GM12891 (cell line): ENCODE data around the gene C16orf92.

ENCODE experiments used
- DNase-seq: peaks from one replicate; pipeline ENCODE4 v3.0.0; 2011; ENCODE audit warnings: low spot score; ENCODE audit not compliant: insufficient read length
- FAIRE-seq: peaks from 2 replicates; lab custom pipeline; 2011; peaks lifted over from hg19 to GRCh38; lab: Jason Lieb, UNC
- PAX5 ChIP-seq: IDR thresholded peaks from 2 replicates; pipeline ENCODE4 v1.6.1; 2011; ENCODE audit warnings: low read length, moderate library complexity, mild to moderate bottlenecking; ENCODE audit not compliant: insufficient read depth, severe bottlenecking
- POLR2A ChIP-seq: IDR thresholded peaks from 2 replicates; pipeline ENCODE4 v1.6.1; 2011; ENCODE audit warnings: low read depth, low read length, control low read depth
- POLR2AphosphoS5 ChIP-seq: IDR thresholded peaks from 2 replicates; pipeline ENCODE4 v1.6.1; 2011; ENCODE audit warnings: low read depth, low read length, control low read depth
- POU2F2 ChIP-seq: IDR thresholded peaks from 2 replicates; pipeline ENCODE4 v1.6.1; 2011; ENCODE audit warnings: low read depth, mild to moderate bottlenecking, control low read depth, low read length, moderate library complexity
- SPI1 ChIP-seq: IDR thresholded peaks from 2 replicates; pipeline ENCODE4 v1.6.1; 2011; ENCODE audit warnings: low read depth, low read length, control low read depth
- TAF1 ChIP-seq: IDR thresholded peaks from 2 replicates; pipeline ENCODE4 v1.6.1; 2011; ENCODE audit warnings: low read depth, low read length, control low read depth

Gene C16orf92

DNA sequence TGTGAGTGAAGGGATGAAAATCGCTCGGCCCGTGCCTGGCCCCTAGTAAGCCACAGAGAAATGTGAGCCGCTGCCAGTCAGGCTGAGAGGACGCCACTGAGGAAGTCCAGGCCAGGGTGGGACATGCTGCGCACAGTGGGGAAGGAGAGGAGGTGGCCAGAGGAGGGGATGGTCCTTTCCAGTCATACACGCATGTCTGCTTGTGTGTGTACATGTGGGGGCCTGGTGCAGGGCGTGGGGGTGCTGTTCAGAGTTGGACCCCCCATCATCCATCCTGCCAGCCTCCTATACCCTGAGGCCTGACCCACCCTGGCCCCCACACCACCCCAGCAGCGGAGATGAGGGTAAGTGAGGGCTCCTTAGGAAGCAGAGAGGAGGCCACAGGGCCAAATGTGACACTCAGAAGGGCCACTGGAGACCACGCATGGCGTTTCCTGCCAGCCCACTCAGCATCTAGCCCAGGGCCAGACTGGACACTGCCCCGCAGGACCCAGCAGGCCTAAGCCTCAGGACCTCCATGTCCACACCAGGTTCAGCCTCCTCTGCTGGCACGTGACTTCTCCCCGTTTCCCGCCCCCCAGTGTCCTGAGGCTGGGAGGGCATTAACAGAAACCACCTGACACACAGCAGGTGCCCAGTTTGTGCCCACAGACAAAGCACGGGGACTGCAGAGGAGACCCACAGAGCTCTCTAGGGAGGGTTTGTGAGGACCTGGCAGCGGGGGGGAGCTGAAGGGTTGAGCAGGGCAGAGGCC, 19.2 kb upstream of the C16orf92 start:
- TF ChIP-seq PAX5 = no peak
- no peak for TF ChIP-seq SPI1
- no peak for TF ChIP-seq POLR2A
- TF ChIP-seq TAF1 = no peak
- TF ChIP-seq POLR2AphosphoS5 = no peak
- no peak for TF ChIP-seq POU2F2
- no peak for DNase-seq
- no peak for FAIRE-seq

DNA sequence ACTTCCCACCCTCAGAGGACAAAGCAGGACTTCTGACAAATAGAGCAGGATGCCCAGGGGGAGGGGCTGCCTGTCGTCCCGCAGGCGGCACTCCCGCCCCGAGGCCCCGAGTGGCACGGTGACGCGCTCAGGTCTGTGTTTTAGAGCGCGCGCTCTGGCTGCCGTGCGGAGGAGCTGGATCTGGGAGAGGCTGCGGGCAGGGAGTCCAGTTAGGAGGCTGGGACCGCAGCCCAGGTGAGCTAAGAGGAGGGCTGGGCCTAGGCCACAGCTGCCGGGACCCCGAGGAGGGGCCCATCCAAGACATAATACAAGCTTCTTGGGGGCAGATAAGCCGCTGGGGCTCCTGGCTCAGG, 18.6 kb upstream of the C16orf92 start:
- no peak for DNase-seq
- TF ChIP-seq POLR2AphosphoS5 (no peak), TAF1 (no peak), SPI1 (no peak), POU2F2 (no peak), POLR2A (no peak), PAX5 (no peak)

DNA sequence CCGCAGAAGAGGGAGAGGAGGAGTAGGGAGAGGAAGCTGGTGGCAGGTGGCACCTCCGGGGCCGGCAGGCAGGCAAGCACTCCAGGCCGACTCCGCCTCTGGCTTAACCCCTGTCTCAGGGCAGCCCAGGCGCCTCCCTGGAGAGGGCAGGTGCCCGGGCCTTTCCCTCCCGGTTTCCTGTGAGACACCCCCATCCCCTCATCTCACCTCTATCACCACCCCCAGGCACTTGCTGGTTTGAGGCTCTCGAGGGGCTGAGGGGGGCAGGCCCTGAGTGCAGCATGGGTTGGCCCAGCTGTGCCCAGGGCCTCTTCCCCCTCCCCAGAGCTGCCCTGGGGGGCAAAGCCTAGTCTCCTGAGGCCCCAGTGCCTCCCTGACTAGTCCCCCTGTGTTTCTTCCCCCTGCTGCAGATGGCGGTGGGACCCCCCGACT, 18.2 kb upstream of the C16orf92 start:
- FAIRE-seq (no peak), DNase-seq (peak; percentile 51)
- TF ChIP-seq POU2F2 (no peak), SPI1 (no peak), POLR2A (0 out of 2 replicates have a peak, but pooled peaks have one; percentile 17)

More for the DNA sequence above, 18.6 kb upstream of the C16orf92 start:
- no peak for FAIRE-seq

DNA sequence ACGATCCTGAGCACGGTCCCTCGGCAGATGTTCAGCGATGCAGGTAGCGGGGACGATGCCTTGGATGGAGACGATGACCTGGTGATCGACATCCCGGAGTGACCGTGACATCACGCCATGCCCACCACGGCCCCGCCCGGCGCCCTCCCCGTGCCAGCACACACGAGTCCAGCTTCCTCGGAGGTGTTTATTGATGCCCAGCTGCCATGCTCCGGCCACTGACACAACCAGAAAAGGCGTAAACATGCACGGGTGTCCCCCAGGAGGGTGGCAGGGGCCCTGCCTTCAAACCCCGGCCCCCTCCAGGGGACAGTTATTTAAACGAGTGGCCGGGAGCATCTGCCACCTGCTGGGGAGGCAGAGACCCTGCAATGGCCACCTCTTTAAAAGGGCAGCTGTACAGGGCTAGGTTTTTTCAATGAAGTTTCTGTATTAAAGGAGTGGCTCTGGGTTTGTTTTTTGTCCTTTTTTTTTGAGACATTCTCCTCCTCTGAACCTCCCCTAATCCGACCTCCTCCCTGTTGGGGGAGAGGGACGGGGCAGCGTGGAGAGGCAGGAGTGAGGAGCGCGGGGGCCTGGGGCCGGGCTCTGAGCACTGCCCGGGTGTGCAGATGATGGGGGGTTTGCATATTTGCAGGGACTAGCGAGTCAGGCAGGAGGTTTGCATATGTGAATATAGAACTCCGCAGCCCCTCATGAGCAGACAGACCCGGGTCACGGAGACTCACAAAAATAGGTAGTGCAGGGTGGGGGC, 17.5 kb upstream of the C16orf92 start:
- TF ChIP-seq SPI1 = no peak
- no peak for TF ChIP-seq PAX5
- TF ChIP-seq TAF1 = no peak
- TF ChIP-seq POLR2AphosphoS5 = no peak
- no peak for TF ChIP-seq POLR2A
- TF ChIP-seq POU2F2 = no peak
- peak; percentile 87 for DNase-seq
- no peak for FAIRE-seq

DNA sequence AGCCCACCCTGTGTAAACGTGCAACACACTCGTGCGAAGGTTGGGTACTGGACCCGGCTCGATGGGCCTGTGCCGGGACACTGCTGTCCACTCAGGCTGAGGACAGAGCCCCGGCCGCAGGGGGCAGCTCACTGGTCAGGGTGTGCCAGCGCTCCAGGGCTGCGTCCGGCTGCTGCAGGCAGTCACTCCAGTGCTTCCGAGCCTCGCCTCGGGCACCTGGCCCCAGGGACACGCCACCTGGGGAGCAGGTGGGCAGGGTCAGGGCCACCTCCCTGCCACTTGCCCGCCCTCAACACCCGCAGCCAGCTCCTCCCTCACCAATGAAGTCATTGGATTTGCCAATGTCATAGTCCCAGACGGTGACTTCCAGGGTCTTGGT, 16.9 kb upstream of the C16orf92 start:
- no peak for DNase-seq
- TF ChIP-seq SPI1 = no peak
- TF ChIP-seq POLR2AphosphoS5 = no peak
- TF ChIP-seq POU2F2 = no peak
- no peak for TF ChIP-seq TAF1
- no peak for TF ChIP-seq POLR2A
- no peak for TF ChIP-seq PAX5
- no peak for FAIRE-seq

DNA sequence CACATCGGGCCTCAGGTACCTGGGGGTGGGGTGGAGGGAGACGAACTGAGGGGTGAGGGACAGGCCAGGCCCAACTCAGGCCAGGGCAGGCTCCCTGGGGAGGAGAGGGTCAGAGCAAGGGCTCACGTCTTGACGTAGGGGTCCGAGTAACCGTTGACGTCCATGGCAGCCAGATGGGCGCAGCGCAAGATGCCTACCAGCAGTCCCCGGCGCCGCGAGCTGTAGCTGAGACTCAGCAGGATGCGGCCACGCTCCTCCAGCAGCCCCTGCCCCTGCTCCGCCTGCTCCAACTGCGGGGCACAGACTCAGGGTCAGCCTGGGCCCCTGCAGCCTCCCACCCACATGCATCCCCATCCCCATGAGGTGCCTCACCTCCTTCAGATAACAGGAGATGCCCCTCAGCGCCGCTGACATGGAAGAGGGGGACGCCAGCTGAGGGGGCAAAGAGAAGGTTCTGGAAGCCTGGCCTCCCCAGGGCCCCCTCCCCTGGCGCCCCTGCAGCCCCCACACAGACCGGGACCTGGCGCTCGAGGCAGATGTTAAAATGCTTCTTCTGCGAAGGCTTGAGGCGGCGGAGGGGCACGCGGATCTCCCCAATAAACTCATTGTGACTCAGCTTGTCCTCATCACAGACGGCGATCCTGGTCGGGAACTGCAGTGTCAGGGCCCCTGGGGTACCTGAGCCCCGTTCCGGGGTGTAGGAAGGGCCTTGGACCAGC, 16.2 kb upstream of the C16orf92 start:
- FAIRE-seq (no peak), DNase-seq (no peak)
- no peak for TF ChIP-seq POU2F2
- no peak for TF ChIP-seq POLR2A
- TF ChIP-seq SPI1 = no peak
- no peak for TF ChIP-seq TAF1
- 0 out of 2 replicates have a peak, but pooled peaks have one; percentile 7 for TF ChIP-seq POLR2AphosphoS5

DNA sequence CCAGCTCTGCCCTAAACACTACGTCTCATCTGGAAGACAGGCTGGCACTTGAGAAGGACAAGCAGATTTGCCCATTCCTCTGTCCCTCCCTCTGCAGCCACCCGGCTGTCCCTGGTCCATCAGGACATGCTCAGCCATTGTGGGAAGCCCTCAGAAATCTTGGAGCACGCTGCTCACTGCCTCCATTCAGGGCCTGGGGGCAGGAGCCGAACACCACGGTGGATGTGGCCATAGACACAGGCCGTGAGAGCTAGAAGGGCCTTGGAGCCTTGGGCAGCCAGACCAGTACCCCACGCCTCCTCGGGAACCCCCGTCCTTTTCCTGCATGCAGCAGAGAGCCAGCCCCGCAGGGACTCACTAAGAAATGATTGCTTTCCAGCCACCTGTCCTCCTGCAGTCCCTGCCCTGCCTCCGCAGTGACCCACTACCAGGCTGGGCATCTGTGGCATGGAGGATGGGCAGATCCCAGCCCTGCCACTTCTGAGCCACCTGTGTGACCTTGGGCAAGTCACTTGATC, 15.6 kb upstream of the C16orf92 start:
- FAIRE-seq = no peak
- no peak for TF ChIP-seq POLR2AphosphoS5
- TF ChIP-seq POU2F2 = no peak
- no peak for TF ChIP-seq POLR2A
- TF ChIP-seq PAX5 = no peak
- TF ChIP-seq TAF1 = no peak
- no peak for TF ChIP-seq SPI1
- no peak for DNase-seq

DNA sequence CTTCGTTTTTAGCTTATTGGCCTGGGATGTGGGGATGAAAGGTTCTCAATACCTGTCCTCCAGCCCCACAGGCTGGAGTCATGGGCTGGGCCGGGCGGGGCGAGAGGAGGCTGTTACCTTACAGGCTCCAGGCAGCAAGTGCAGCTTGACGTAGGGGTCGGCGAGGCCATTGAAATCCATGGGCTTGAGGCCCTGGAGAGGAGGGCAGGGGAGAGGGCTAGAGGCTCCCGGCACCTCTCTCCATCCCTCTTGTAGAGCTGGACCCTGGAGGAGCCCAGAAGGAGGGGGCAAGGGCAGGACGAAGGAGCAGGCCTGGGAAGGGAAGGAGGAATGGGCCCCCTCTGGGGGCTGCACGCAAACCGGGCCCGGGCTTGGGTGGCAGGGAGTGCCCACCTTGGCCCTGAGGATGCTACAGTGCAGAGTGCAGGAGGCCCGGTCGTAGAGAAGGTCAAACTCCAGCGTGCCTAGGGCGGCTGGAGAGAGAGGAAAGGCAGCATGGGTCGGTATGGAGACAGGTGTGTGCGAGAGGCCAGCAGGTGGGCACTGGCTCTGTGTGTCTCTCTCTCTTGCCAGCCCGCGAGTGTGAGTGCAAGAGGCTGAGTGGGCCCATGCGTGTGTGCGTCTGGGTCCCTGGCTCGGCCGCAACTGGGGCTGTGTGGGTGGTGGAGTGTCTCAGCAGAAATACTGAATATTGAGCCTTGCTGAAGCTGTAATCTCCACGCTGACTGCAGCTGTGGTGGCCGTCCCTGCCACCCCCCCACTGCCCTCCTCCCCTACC, 13.7 kb upstream of the C16orf92 start:
- DNase-seq (peak; percentile 39), FAIRE-seq (no peak)
- TF ChIP-seq POLR2AphosphoS5 (no peak), POLR2A (no peak), POU2F2 (no peak), PAX5 (no peak), SPI1 (no peak), TAF1 (no peak)
